ENCODE data around the gene C3orf18.

DNA sequence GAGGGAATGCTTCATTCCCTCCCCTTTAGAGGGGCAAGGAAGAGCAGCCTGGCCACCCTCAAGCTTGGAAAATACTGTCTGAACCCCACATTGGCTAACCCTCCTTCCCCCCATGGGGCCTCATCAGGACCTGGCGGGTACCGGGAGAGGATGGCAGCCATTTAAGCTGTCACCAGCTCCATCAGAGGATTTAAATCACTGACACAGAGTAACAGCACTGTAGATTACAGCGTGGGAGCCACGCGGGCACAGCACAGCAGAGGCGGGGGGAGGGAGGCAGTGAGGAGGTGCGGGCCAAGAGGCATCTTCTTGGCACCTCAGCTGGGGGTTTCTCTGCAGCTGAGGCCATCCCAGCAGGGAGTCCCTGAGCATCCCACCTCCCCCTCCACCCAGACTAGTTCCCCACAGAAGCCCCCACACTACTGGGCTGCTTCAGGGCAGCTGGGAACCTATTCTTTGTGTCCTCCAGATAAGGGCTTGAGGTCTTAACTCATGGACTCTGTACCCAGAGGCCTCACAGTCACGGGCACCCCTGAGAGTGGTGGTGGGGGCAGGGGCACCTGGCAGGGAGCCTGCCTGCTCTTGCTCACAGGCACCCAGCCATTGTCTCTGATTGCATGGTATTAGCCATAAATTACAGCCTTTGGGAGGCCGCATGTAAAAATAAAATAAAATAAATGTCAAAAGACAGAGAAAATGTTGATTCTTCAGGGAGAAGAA lies 42.2 kb downstream of the C3orf18 start:
- TF ChIP-seq, protein P1, sequence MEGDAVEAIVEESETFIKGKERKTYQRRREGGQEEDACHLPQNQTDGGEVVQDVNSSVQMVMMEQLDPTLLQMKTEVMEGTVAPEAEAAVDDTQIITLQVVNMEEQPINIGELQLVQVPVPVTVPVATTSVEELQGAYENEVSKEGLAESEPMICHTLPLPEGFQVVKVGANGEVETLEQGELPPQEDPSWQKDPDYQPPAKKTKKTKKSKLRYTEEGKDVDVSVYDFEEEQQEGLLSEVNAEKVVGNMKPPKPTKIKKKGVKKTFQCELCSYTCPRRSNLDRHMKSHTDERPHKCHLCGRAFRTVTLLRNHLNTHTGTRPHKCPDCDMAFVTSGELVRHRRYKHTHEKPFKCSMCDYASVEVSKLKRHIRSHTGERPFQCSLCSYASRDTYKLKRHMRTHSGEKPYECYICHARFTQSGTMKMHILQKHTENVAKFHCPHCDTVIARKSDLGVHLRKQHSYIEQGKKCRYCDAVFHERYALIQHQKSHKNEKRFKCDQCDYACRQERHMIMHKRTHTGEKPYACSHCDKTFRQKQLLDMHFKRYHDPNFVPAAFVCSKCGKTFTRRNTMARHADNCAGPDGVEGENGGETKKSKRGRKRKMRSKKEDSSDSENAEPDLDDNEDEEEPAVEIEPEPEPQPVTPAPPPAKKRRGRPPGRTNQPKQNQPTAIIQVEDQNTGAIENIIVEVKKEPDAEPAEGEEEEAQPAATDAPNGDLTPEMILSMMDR (IDR thresholded peaks at IDR 0.05) = no peak
- TF ChIP-seq EZH2 (IDR thresholded peaks at IDR 0.05) (no peak), EZH2phosphoT487 (IDR thresholded peaks at IDR 0.05) (no peak)

Data from neural progenitor cell (in vitro differentiated cells).